HG03439 (cell line): Measurements from ENCODE around the gene DPP6.

Experiments
- ATAC-seq: cut with Tn5 transposase; IDR thresholded peaks from one replicate; pipeline ENCODE4 v1.9.1; 2021; ENCODE audit warnings: mild to moderate bottlenecking, moderate library complexity; ENCODE audit not compliant: unreplicated experiment

The DPP6 gene

GRCh38 chr7:154746571-154747360 lies 694.6 kb downstream of the DPP6 start:
- ATAC-seq = no peak

- no peak for ATAC-seq
Measured at GRCh38 chr7:154748089-154748786, 696.0 kb downstream of the DPP6 start.

GRCh38 chr7:154750353-154750801 lies 698.2 kb downstream of the DPP6 start:
- no peak for ATAC-seq

- ATAC-seq = no peak
Measured at GRCh38 chr7:154753226-154753625, 701.0 kb downstream of the DPP6 start.

GRCh38 chr7:154757756-154758155 lies 705.6 kb downstream of the DPP6 start:
- ATAC-seq = no peak

GRCh38 chr7:154759989-154760388 lies 707.8 kb downstream of the DPP6 start:
- ATAC-seq = no peak

GRCh38 chr7:154765118-154765517 lies 712.9 kb downstream of the DPP6 start:
- ATAC-seq = no peak

GRCh38 chr7:154767142-154767541 lies 714.9 kb downstream of the DPP6 start:
- no peak for ATAC-seq

GRCh38 chr7:154767821-154768415 lies 715.7 kb downstream of the DPP6 start:
- no peak for ATAC-seq

- no peak for ATAC-seq
Measured at GRCh38 chr7:154769001-154769400, 716.8 kb downstream of the DPP6 start.

GRCh38 chr7:154769527-154769926 lies 717.3 kb downstream of the DPP6 start:
- no peak for ATAC-seq

GRCh38 chr7:154770361-154770760 lies 718.2 kb downstream of the DPP6 start:
- ATAC-seq = no peak

- no peak for ATAC-seq
Measured at GRCh38 chr7:154770962-154771361, 718.8 kb downstream of the DPP6 start.

- no peak for ATAC-seq
Measured at GRCh38 chr7:154774303-154774969, 722.2 kb downstream of the DPP6 start.

- no peak for ATAC-seq
Measured at GRCh38 chr7:154775681-154776080, 723.5 kb downstream of the DPP6 start.

- ATAC-seq = no peak
Measured at GRCh38 chr7:154776350-154776749, 724.2 kb downstream of the DPP6 start.

GRCh38 chr7:154777023-154777422 lies 724.8 kb downstream of the DPP6 start:
- no peak for ATAC-seq

GRCh38 chr7:154777489-154777888 lies 725.3 kb downstream of the DPP6 start:
- no peak for ATAC-seq

- no peak for ATAC-seq
Measured at GRCh38 chr7:154777908-154778307, 725.7 kb downstream of the DPP6 start.

GRCh38 chr7:154781369-154782303 lies 729.4 kb downstream of the DPP6 start:
- ATAC-seq = no peak
